HEK293 (cell line): ENCODE data around the gene WRAP53.

Source experiments
- BCL11B ChIP-seq: fragments of 450-650 bp; formaldehyde crosslinking; IDR thresholded peaks from 2 replicates; pipeline ENCODE4 v1.5.1; 2016; ENCODE audit warnings: low read depth, missing biosample characterization, missing genetic modification characterization
- HOXA7 ChIP-seq: sonication (generic); formaldehyde crosslinking; IDR thresholded peaks from 2 replicates; pipeline ENCODE4 v1.8.1; 2022; ENCODE audit warnings: missing genetic modification reagents, borderline replicate concordance
- KLF17 ChIP-seq: fragments of 450-650 bp; formaldehyde crosslinking; IDR thresholded peaks from 2 replicates; pipeline ENCODE4 v1.5.1; 2016; ENCODE audit warnings: missing biosample characterization, missing genetic modification characterization
- OVOL3 ChIP-seq: fragments of 450-650 bp; formaldehyde crosslinking; IDR thresholded peaks from 2 replicates; pipeline ENCODE4 v1.5.1; 2016; ENCODE audit warnings: missing biosample characterization, missing genetic modification characterization
- PRDM10 ChIP-seq: fragments of 450-650 bp; formaldehyde crosslinking; IDR thresholded peaks from 2 replicates; pipeline ENCODE4 v1.5.1; 2016; ENCODE audit warnings: missing biosample characterization, missing genetic modification characterization
- PRDM2 ChIP-seq: fragments of 450-650 bp; formaldehyde crosslinking; IDR thresholded peaks from 2 replicates; pipeline ENCODE4 v1.5.1; 2016; ENCODE audit warnings: missing biosample characterization, missing genetic modification characterization, borderline replicate concordance
- SALL2 ChIP-seq: fragments of 450-650 bp; formaldehyde crosslinking; IDR thresholded peaks from 2 replicates; pipeline ENCODE4 v1.5.0; 2017; ENCODE audit warnings: missing biosample characterization, mild to moderate bottlenecking, missing genetic modification characterization, borderline replicate concordance
- SP3 ChIP-seq: fragments of 450-650 bp; formaldehyde crosslinking; IDR thresholded peaks from 2 replicates; pipeline ENCODE4 v1.5.1; 2016; ENCODE audit warnings: missing biosample characterization, missing genetic modification characterization
- YY2 ChIP-seq: fragments of 450-650 bp; formaldehyde crosslinking; IDR thresholded peaks from 2 replicates; pipeline ENCODE4 v1.5.1; 2016; ENCODE audit warnings: missing biosample characterization, missing genetic modification characterization
- ZBTB44 ChIP-seq: fragments of 450-650 bp; IDR thresholded peaks from 2 replicates; pipeline ENCODE4 v1.5.1; 2018; ENCODE audit warnings: missing biosample characterization, mild to moderate bottlenecking, missing genetic modification characterization
- ZBTB7A ChIP-seq: fragments of 450-650 bp; formaldehyde crosslinking; IDR thresholded peaks from 2 replicates; pipeline ENCODE4 v1.5.1; 2016; ENCODE audit warnings: low read depth, missing biosample characterization, missing genetic modification characterization
- ZEB2 ChIP-seq: fragments of 450-650 bp; formaldehyde crosslinking; IDR thresholded peaks from 2 replicates; pipeline ENCODE4 v1.5.1; 2016; ENCODE audit warnings: missing biosample characterization, missing genetic modification characterization
- ZFHX2 ChIP-seq: fragments of 450-650 bp; formaldehyde crosslinking; conservative IDR thresholded peaks from 2 replicates; pipeline ENCODE4 v1.5.1; 2016; ENCODE audit warnings: missing biosample characterization, missing genetic modification characterization
- ZFP3 ChIP-seq: fragments of 450-650 bp; formaldehyde crosslinking; IDR thresholded peaks from 2 replicates; pipeline ENCODE4 v1.5.1; 2016; ENCODE audit warnings: low read depth, missing biosample characterization, missing genetic modification characterization
- ZNF133 ChIP-seq: fragments of 450-650 bp; formaldehyde crosslinking; IDR thresholded peaks from 2 replicates; pipeline ENCODE4 v1.5.1; 2016; ENCODE audit warnings: missing biosample characterization, missing genetic modification characterization
- ZNF138 ChIP-seq: fragments of 450-650 bp; formaldehyde crosslinking; IDR thresholded peaks from 2 replicates; pipeline ENCODE4 v1.5.1; 2016; ENCODE audit warnings: missing biosample characterization, missing genetic modification characterization, borderline replicate concordance
- ZNF174 ChIP-seq: fragments of 450-650 bp; formaldehyde crosslinking; IDR thresholded peaks from 2 replicates; pipeline ENCODE4 v1.5.0; 2017; ENCODE audit warnings: missing biosample characterization, mild to moderate bottlenecking, missing genetic modification characterization
- ZNF239 ChIP-seq: fragments of 450-650 bp; formaldehyde crosslinking; IDR thresholded peaks from 2 replicates; pipeline ENCODE4 v1.5.1; 2016; ENCODE audit warnings: missing biosample characterization, missing genetic modification characterization
- ZNF311 ChIP-seq: fragments of 450-650 bp; formaldehyde crosslinking; IDR thresholded peaks from 2 replicates; pipeline ENCODE4 v1.5.1; 2017; ENCODE audit warnings: missing biosample characterization, missing genetic modification characterization, borderline replicate concordance
- ZNF37A ChIP-seq: fragments of 450-650 bp; IDR thresholded peaks from 2 replicates; pipeline ENCODE4 v1.5.1; 2018; ENCODE audit warnings: missing biosample characterization, missing genetic modification characterization
- ZNF398 ChIP-seq: fragments of 450-650 bp; formaldehyde crosslinking; IDR thresholded peaks from 2 replicates; pipeline ENCODE4 v1.5.1; 2017; ENCODE audit warnings: missing biosample characterization, missing genetic modification characterization
- ZNF473 ChIP-seq: fragments of 450-650 bp; formaldehyde crosslinking; IDR thresholded peaks from 2 replicates; pipeline ENCODE4 v1.5.1; 2017; ENCODE audit warnings: missing biosample characterization, missing genetic modification characterization
- ZNF48 ChIP-seq: fragments of 450-650 bp; formaldehyde crosslinking; IDR thresholded peaks from 2 replicates; pipeline ENCODE4 v1.5.1; 2016; ENCODE audit warnings: missing biosample characterization, missing genetic modification characterization
- ZNF530 ChIP-seq: fragments of 450-650 bp; formaldehyde crosslinking; IDR thresholded peaks from 2 replicates; pipeline ENCODE4 v1.5.1; 2016; ENCODE audit warnings: low read depth, missing biosample characterization, missing genetic modification characterization
- ZNF549 ChIP-seq: fragments of 450-650 bp; IDR thresholded peaks from 2 replicates; pipeline ENCODE4 v1.5.1; 2018; ENCODE audit warnings: missing biosample characterization, missing genetic modification characterization, mild to moderate bottlenecking, inconsistent platforms, moderate library complexity
- ZNF558 ChIP-seq: fragments of 450-650 bp; formaldehyde crosslinking; IDR thresholded peaks from 2 replicates; pipeline ENCODE4 v1.5.1; 2016; ENCODE audit warnings: missing biosample characterization, missing genetic modification characterization
- ZNF747 ChIP-seq: fragments of 450-650 bp; formaldehyde crosslinking; IDR thresholded peaks from 2 replicates; pipeline ENCODE4 v1.5.1; 2016; ENCODE audit warnings: missing biosample characterization, missing genetic modification characterization

WRAP53 gene

GRCh38 chr17:7704601-7705268 lies 16.5 kb downstream of the WRAP53 start, which contains the start of gene EFNB3 (continued):
- no peak for TF ChIP-seq ZNF530 (tag by site-specific recombination)
- TF ChIP-seq ZNF138: no peak
- no peak for TF ChIP-seq YY2 (tag by site-specific recombination)
- TF ChIP-seq PRDM10 (tag by site-specific recombination): peak; percentile 96
- no peak for TF ChIP-seq PRDM2 (tag by site-specific recombination)
- TF ChIP-seq KLF17: peak; percentile 97
- TF ChIP-seq ZBTB44 (tag by site-specific recombination): peak; percentile 42
- peak; percentile 26; the same call in 1 of the 2 replicates for TF ChIP-seq ZBTB7A (tag by site-specific recombination)
- TF ChIP-seq ZNF549 (tag by site-specific recombination): no peak
- 0 out of 2 replicates have a peak, but pooled peaks have one; percentile 37 for TF ChIP-seq ZEB2 (tag by site-specific recombination)
- TF ChIP-seq ZNF473 (tag by site-specific recombination): no peak
- TF ChIP-seq ZNF239: no peak
- no peak for TF ChIP-seq ZNF48 (tag by site-specific recombination)
- peak; percentile 98 for TF ChIP-seq ZNF398
- no peak for TF ChIP-seq ZNF133
- peak; percentile 92 for TF ChIP-seq ZFHX2
- no peak for TF ChIP-seq ZFP3 (tag by site-specific recombination)
- no peak for TF ChIP-seq ZNF37A (tag by site-specific recombination)
- no peak for TF ChIP-seq ZNF558
- no peak for TF ChIP-seq SALL2 (tag by site-specific recombination)
- TF ChIP-seq ZNF747 (tag by site-specific recombination): no peak
- TF ChIP-seq BCL11B (tag by site-specific recombination): no peak
- no peak for TF ChIP-seq ZNF311
- TF ChIP-seq ZNF174: no peak
- no peak for TF ChIP-seq OVOL3 (tag by site-specific recombination)
- peak; percentile 97 for TF ChIP-seq SP3 (tag by site-specific recombination)
- TF ChIP-seq HOXA7 (CRISPR knock-in tag): no peak
